HG03280 (cell line): ENCODE data around the gene ID1.

ENCODE experiments used
- ATAC-seq: cut with Tn5 transposase; IDR thresholded peaks from one replicate; pipeline ENCODE4 v1.9.1; 2021; ENCODE audit warnings: mild to moderate bottlenecking, moderate library complexity; ENCODE audit not compliant: unreplicated experiment

ID1 gene

DNA sequence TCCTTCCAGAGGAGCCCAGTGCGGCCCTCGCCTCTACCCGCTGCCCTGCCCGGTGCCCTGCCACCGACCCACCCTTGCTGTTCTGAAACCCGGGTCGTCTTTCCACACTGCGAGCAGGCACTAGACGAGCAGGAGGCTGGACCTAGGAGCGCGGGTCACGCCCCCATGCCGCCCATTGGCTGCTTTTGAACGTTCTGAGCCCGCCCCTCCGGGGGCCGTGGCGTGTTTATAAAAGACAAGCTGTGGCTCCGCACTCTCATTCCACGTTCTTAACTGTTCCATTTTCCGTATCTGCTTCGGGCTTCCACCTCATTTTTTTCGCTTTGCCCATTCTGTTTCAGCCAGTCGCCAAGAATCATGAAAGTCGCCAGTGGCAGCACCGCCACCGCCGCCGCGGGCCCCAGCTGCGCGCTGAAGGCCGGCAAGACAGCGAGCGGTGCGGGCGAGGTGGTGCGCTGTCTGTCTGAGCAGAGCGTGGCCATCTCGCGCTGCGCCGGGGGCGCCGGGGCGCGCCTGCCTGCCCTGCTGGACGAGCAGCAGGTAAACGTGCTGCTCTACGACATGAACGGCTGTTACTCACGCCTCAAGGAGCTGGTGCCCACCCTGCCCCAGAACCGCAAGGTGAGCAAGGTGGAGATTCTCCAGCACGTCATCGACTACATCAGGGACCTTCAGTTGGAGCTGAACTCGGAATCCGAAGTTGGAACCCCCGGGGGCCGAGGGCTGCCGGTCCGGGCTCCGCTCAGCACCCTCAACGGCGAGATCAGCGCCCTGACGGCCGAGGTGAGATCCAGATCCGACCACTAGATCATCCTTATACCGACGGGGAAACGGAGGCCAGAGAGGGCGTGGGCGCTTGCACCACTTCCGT, at the start of gene ID1:
Gene ID1 (plus strand): TSS at position 259 of the 871 bp plus-strand sequence. CDS start 99 bp downstream, at position 358.
- ATAC-seq, result peak; percentile 85

- ATAC-seq, result no peak
These were observed 45.4 kb upstream of the ID1 start for GRCh38 chr20:31559704-31560093.

- no peak for ATAC-seq
These were observed 44.9 kb upstream of the ID1 start for GRCh38 chr20:31560094-31560745.

GRCh38 chr20:31560746-31561598, 44.1 kb upstream of the ID1 start:
- ATAC-seq, result no peak

DNA sequence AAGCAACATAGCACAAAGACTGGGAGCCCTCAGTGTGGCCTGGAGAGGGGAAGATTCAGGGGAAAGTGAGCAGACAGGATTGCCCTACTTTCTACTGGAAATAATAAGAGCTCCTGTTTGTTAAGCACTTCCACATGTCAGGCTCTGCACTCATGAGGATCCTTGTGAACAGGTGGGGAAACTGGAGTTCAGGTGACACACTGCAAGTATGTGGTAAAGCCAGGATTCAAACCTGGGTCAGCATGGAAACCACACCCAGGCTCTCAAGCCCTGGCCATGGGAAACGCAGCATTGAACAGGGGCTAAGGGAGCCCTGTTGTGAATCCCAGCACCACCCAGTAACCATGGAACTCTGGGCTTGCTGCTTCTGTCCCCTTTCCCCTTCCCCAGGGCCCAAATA, 42.8 kb upstream of the ID1 start:
- ATAC-seq, result no peak

DNA sequence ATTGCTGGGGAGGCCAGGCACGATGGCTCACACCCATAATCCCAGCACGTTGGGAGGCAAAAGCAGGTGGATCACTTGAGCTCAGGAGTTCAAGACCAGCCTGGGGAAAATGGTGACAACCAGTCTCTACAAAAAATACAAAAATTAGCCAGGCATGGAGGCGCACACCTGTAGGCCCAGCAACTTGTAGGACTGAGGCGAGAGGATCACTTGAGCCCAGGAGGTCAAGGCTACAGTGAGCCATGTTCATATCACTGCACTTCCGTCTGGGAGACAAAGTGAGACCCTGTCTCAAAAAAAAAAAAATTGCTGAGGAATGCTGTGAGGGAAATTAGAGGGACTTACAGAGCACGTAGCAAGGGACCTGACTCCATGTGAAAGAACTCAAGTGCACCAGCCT, 40.8 kb upstream of the ID1 start:
- no peak for ATAC-seq

DNA sequence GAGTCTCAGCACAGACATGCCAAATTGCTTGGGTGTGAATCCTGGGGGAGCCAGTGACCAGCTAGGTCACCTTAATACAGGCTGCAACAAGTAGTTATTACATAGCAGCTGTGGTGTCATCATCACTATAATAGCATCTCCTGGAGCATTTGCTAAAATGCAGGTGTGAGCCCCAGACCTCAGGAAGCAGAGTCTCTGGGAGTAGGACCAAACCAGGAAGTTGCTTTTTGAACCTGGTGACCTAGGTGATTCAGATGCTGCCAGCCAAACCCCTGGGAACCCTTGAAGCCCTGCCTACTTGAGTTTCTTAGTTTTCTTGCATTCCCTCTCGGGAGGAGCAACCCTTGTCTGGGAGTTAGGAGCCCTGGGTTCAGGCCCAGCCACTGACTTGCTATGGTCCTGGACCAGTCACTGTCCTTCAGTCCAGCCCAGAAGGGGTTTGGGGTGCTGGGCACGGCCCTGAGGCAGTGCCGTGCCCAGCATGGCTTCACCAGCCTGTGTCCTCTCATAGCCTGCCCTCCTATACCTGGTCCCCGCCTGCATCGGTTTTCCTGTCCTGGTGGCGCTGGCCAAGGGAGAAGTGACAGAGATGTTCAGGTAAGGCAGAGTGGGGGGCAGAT, 39.3 kb upstream of the ID1 start:
- ATAC-seq, result no peak

- ATAC-seq, result no peak
These were observed 38.8 kb upstream of the ID1 start for GRCh38 chr20:31566319-31566657.

GRCh38 chr20:31566658-31567379, 38.3 kb upstream of the ID1 start:
- ATAC-seq, result no peak

GRCh38 chr20:31567380-31567720, 37.7 kb upstream of the ID1 start:
- ATAC-seq, result no peak

GRCh38 chr20:31568041-31568731, 36.9 kb upstream of the ID1 start:
- ATAC-seq, result no peak

GRCh38 chr20:31568773-31569162, 36.3 kb upstream of the ID1 start:
- no peak for ATAC-seq

DNA sequence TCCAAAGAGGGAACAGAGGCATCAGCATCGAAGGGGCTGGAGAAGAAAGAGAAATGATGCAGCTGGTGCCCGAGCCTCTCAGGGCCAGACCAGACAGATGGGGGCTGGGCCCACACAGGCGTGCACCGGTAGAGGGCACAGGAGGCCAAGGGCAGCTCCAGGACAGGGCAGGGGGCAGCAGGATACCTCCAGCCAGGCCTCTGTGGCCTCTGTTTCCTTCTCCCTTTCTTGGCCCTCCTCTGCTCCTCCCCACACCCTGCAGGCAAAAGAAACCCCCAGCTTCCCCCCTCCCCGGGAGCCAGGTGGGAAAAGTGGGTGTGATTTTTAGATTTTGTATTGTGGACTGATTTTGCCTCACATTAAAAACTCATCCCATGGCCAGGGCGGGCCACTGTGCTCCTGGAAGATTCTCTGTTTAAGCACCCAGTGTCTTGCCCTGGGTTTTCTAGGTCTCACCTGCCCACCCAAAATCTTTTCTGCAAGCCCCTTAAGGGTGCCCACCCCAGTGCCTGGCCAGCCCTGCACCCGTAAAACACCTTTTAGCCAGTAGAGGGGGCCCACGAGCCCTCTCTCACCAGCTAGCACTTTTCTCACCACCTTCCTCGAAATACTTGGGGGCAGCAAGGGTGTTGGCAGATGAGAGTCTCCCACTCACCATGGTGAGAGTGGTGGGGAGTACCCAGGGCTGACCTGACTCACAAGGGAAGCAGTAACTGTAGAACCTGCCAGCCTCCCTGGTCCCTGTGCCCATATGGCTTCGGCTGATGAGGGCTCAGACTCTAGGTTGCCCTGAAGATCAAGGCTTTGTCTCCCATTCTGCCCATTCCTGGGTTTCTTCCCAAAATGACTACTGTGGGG, 35.7 kb upstream of the ID1 start:
- ATAC-seq, result no peak

DNA sequence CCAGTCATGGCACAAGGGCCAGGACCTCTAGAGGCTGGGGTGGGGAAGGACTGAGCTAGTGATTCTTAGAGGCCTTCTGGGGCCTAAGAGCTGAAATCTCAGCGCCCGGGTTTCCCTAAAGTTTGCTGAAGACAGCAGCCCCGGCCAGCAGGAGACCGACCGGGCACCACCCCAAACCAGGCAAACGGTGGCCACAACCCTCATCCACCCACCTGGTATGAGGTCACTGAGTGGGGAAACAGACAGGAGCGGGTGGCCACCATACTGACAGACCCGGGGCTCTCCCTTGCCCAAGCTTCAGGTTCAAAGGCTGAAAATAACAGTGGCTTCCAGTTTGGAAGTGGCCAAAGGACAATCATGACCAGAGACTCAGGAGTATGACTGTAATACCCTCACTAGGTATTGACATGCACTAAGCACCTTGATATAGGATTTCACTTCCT, 35.0 kb upstream of the ID1 start:
- ATAC-seq, result no peak

DNA sequence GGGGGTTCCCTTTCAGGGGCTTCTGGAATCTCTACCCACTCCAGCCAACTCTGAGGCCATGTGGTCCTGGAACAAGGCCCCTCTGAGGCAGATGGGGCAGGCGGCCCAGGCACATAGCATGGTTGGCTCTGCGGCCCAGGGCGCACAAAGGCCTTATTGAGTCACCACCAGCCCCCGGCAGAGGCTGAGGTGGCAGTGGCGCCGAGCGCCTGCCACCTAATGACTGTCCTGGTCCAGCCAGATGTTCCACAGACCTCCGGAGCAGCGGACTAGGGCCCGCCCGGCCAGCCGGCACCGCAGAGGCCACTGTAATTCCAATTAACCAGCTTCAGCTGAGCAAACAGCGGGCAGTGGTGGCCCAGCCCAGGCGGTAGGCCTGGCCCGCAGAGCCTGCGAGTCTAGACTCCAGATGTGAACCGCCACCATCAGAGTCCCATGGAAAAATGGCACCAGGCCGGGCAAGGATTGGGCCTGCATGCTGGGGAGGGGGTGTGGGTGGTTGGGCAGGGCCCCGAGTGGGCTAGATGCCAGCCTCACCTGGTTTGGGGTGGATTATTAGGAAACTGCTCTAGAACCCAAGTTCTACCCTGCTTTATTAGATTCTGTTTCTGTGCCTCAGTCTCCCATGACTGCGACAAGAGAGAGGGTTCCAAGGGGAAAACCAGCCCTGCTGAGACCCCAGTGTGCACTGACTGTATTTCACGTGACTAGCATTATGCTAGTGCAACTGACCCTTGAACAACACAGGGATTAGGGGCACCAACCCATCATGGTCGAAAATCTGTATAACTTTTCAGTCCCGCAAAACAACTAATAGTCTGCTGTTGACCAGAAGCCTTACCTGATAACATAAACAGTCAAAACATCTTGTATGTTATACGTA, 34.1 kb upstream of the ID1 start:
- ATAC-seq, result no peak

DNA sequence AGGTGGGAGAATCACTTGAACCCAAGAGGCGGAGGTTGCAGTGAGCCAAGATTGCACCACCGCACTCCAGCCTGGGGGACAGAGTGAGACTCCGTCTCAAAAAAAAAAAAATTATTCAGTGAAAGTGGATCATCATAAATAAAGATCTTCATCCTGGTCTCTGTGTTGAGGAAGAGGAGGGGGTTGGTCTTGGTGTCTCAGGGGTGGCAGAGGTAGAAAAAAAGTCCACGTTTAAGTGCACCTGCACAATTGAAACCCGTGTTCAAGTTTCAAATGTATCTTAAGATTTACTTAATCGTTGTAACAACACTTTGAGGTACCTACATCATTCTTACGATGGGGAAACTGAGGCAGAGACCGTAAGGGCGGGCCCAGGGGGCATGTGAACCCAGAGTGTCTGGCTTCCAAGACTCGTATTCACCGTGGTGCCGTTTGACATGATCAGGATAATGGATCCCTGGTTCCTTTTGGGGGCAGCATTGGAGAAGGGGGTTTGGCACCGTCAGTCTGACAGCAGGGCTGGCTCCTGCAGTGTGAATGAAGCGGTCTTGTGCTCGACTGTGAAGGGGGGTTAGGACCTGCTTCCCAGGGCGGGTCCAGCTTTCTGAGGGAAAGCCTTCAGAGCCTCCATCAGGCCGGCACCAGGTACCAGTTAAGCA, 32.9 kb upstream of the ID1 start:
- ATAC-seq, result no peak

- ATAC-seq, result peak; percentile 83
These were observed 32.2 kb upstream of the ID1 start for GRCh38 chr20:31572701-31573554.
